ENCODE measurements around the gene SNX7.

SNX7 gene

DNA sequence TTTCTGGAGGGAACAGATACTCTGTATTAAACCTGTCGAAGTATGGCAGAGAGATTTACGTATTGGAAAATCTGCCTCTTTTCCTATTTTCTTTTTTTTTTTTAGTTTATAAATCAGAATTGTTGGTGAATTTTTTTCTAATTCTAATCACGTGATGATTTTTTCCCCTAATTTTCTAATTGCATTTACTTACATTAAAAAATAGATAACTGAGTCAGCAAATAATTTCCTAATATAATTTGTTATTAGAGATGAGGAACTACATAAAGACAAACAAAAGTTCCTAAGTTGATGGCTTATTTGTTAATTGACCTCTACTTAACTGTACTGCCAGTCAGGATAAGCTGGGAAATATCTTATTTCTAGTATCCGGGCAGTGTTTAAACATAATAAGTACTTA lies 34.6 kb downstream of the SNX7 start:
- DNase-seq (ENCODE audit: insufficient read length, low spot score) (no peak), FAIRE-seq (no peak)

DNA sequence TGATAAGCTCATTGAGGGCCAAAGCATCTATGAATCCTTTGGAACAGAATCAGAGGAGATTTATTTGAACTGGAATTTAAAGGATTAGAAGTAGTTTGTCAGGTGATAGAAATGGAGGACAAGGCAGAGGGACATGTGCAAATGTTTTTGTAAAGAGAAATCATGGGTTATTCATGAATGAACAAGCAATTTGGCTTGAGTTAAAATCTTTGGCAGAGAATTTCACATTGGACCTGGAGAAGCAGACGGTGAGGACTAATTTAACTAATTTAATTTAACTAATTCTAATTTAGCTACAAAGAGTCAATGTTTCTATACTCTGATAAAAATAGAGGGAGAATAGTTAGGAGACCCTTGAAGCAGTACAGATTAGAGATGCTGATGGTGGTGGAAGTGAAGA lies 36.3 kb downstream of the SNX7 start:
- DNase-seq (ENCODE audit: insufficient read length, low spot score) (no peak), FAIRE-seq (no peak)

DNA sequence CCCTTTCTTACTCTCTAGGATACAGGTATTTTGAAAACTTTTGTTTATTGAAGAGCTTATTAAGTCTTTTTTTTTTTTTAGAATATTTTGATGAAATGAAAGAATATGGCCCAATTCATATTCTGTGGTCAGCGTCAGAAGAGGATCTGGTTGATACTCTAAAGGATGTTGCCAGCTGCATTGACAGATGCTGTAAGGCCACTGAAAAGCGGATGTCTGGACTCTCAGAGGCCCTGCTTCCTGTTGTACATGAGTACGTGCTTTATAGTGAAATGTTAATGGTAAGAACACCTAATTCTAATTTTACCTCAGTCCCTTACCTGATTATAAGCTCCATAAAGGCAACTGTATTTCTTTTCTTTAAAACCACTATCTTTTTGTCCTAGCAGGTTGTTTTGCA lies 37.1 kb downstream of the SNX7 start:
- FAIRE-seq (no peak), DNase-seq (ENCODE audit: insufficient read length, low spot score) (no peak)

DNA sequence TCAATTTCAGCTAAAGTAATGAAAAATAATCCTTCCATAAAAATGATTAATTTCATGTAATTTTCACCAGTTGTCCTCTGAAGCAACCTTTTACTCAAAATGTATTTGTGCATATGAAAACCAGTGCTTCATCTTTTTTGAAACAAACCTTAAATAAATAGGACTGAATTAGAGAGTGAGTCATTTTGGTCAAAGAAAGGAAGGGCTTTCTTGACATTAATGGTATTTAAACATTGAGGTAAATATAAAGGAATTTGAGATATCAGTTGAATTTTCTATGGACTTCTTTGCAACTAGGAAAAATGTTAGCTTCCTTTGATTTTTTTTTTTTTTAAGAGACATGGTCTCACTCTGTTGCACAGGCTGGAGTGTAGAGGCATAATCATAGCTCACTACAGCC lies 38.7 kb downstream of the SNX7 start:
- DNase-seq (ENCODE audit: insufficient read length, low spot score) (no peak), FAIRE-seq (no peak)

DNA sequence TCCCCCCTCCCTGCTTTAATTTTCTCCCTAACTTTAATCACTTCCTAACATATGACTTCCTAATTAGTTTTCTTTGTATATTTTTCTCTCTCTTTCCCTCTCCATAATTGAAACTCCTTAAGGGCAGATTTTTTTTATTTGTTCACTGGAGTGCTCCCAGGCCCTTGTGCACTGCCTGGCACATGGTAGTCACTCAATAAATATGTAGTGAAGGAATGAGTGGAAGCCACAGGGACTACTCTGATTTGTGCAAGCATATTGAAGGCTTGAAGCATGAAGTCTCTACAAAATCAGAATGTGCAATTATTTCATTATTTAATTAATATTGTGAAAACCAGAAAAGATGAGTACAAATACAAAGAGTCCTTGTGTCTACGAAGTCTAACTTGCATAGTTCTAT lies 41.5 kb downstream of the SNX7 start:
- DNase-seq (ENCODE audit: insufficient read length, low spot score) (no peak), FAIRE-seq (no peak)

DNA sequence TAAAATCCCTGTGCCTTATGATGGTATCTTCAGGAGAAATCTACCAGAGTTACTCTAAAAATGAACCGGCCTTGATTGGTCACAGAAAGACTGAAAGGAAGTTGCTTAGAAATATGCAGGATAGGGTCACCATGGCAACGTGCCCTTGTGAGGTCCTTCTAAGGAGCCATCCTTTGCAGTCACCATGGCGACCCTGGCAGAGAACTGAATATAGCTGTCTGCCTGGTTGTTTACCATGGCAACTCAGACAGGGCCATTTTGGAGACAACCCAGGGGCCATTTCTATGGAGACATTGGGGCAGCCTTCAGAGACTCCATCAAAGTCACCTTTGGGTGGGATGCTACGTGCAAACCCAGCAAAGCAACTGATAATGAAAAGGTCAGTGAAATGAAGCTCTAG lies 43.0 kb downstream of the SNX7 start:
- DNase-seq (ENCODE audit: insufficient read length, low spot score) (no peak), FAIRE-seq (no peak)

DNA sequence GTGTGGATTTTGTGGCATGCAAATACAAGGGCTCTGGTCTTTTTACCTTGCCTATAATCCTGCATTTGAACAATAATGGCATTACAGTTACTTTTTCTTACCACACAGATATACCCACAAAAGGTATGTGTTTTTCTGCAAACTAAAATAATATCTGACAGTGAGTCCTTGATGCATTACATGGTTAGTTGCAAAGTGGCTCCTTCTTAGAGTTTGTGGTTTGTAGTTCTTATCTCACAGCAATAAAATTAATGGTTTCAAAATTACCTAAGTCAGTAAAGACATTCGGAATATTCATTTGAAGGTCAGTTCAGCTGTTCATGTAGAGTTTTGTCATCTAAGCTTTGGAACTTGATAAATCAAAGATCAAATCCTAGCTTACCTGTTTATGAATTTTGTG lies 43.5 kb downstream of the SNX7 start:
- DNase-seq (ENCODE audit: insufficient read length, low spot score) (no peak), FAIRE-seq (no peak)

DNA sequence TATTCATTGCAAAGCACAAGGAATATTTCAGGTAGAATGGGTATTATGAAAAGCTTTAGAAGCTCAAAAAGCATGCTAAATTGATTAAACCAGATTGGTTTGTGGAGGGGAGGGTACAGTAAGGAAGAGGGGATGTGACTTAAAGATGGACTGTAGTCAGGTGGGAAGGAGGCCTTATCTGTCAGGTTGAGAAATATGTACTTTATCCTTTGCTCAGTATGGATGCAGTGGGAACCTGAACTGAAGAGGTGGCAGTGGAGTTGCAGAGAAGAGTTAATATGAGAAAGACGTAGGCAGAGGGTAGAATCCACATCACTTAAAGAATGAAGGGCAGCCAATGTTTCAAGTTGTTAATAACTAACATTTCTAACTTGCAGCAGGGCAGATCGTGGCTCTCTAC lies 44.1 kb downstream of the SNX7 start:
- DNase-seq (ENCODE audit: insufficient read length, low spot score): no peak
- no peak for FAIRE-seq

DNA sequence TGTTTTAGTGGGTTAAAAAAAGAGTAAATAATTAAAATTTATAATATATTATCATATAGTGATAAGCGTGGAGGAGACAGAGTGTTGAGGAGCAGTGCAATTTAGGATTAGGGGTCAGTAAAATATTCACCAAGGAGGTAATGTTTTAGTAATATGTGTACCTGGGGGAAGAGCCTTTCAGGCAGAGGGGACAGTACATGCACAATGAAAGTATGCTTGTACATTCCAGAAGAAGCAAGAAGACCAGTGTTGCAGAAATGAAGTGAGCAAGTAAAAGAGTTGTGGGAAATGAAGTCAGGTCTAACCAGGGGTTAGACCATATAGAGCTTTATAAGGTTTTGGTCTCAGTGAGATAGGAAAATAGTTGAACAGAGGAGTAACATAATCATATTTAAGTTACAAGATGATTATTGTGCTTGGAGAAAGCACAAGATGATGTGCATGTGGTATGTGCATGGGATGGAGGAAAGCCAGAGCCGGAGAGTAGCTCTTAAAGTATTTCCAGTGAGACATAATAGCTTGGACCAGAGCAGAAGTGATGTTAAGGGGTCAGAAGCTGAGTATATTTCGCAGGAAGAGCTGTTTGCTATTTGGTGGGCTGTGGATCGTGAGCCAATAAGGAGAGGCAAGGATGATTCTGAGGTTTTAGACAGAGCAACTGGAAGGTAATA lies 44.8 kb downstream of the SNX7 start:
- no peak for DNase-seq (ENCODE audit: insufficient read length, low spot score)
- no peak for FAIRE-seq

DNA sequence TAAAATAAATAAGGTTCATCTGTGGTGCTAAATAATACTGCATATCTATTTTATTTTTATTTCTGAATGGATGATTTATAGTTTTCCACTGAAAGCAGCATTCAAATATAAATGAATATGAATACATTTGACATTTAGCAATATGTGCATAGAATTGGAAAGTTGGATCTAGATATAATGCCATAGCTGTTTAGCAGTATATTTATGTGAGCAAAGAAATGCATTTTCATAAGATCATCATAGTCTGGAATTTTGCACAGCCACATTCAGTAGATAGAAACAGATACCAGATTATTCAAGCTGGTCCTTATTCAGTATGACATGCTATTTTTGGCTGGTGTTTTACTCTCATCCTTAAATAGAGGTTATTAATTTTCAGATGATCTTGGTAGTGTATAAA lies 46.0 kb downstream of the SNX7 start:
- no peak for DNase-seq (ENCODE audit: insufficient read length, low spot score)
- no peak for FAIRE-seq

DNA sequence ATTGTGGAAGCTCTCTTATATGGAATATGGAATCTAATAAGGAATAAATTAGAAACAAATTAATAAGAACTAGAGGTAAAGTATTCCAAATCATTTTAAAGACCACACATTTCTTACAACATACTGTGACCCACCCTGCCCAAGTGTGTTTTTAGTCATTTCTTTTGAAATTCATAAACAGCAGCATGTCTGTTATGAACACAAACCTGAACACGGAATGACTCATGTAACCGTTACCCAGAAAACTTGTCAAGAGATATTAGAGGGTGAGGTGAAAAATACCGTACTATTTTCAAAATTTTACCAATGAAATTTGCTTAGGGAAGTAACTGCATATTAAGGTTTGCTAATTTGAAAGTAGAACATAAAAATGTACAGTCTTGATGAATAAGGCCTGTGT lies 48.4 kb downstream of the SNX7 start:
- no peak for DNase-seq (ENCODE audit: insufficient read length, low spot score)
- FAIRE-seq: no peak

DNA sequence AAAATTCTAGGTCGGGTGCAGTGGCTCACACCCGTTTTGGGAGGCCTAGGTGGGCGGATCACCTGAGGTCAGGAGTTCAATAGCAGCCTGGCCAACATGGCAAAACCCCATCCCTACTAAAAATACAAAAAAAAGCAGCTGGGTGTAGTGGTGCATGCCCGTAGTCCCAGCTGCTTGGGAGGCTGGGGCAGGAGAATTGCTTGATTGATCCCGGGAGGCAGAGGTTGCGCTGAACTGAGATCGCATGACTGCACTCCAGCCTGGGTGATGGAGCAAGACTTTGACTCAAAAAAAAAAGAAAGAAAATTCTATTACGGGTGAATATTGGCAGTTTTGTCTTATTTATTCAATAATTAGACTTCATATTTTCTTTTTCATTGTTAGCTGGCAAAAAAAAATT lies 62.1 kb downstream of the SNX7 start:
- DNase-seq (ENCODE audit: insufficient read length, low spot score): no peak
- no peak for FAIRE-seq

DNA sequence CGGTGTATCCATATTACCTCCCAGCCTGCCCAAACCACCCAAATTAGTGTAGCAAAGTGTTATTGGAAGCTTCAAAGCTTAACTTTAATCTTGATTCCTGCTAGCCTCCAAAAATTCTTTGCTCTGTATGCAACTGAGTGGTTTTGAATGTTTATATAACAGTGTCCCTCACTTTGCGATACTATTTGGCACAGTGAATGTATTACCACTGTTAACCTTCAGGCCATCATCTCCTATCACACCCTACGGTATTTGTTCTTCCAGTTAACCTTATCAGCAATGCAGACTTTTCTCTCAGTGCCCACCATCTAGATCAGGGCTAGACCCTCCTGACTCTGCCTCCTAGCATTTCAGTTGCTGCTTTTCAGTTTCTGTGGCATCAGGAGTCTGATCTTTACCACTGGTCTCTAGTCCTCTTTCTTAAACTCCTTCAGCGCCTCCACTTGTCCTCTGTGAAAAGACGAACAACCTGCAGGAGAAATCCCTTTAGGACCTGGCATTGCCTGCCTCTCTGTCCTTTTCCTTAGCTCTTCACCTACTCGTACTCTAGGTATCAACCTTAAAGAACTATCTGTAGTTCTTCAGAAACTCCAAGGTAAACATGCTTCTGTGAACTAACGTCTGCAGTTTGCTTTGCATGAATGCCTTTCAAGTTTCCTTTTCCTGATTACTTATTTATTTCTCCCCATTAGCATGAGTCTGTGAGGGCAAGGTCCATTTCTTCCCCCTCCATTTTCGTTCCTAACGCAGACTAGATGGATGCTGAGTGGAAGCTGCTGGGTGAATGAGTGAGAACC lies 71.7 kb downstream of the SNX7 start:
- no peak for DNase-seq (ENCODE audit: insufficient read length, low spot score)
- no peak for FAIRE-seq

DNA sequence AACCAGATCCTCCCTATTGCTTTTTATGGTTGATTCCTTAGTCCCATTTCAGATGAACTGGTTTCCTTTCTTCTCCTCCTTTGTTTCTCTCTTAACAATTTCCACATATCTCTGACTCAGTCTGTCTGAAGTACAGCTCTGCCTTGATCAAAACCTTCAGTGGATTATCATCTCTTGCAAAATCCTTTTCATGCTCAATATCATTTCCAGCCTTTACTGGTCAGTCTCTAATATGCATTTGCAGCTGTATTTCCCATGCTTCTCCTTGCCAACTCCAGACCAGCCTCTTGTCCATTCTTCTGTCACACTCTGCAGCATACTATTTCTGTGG lies 72.2 kb downstream of the SNX7 start:
- DNase-seq (ENCODE audit: insufficient read length, low spot score): no peak
- FAIRE-seq: no peak

DNA sequence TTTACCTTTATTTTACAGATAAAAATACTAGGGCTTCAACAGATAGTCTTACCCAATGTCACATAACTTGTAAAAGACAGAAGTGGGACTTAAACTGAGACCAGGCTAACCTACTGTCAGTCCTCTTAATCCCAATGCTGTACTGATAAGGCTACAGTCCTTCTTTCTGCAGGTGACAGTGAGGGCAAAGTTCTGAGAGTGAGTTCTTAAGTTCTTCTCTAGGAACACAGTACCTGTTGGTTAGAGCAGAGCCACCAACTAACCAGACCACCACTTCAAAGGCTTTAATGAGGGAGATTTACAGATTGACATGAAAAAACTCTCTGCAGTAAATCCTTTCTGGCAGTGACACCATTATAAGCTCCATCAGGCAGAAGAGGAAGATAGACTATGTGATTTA lies 74.2 kb downstream of the SNX7 start:
- no peak for FAIRE-seq
- DNase-seq (ENCODE audit: insufficient read length, low spot score): no peak

DNA sequence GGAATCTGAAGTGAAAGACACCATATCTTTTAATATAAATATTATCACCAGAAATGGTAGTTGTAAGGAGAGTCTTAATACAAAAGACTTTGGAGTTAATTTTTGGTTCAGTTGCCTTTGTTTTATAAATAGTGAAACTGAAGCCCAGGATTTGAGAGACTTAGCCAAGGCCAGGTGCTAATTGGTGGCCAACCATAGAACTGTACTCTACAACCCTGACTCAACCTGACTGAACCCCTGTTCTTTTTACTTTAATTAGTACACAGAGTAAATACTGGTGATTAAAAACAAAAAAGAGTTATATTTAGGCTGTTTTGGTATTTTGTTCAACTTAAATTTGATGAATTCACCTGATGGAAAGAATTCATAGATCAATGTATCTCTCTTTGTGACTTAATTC lies 76.3 kb downstream of the SNX7 start:
- FAIRE-seq (no peak), DNase-seq (ENCODE audit: insufficient read length, low spot score) (no peak)

DNA sequence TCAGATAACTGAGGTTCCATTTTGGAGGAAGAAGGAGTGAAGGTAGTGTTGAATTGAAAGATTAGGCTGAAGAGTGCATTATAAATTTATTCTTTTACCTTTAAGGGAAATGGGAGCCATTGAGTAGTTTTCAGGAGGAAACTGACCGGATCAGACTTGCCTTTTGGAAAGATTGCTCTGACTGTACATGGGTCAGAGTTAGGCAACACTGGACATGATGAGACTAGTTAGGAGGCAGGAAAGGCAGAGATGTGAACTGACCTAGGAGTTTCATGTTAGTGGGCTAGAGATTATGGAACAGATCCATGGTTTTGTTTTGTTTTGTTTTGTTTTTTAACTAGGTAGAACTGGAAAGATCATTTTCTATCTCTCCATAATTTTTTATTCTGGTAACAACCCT lies 78.2 kb downstream of the SNX7 start:
- DNase-seq (ENCODE audit: insufficient read length, low spot score) (no peak), FAIRE-seq (no peak)

DNA sequence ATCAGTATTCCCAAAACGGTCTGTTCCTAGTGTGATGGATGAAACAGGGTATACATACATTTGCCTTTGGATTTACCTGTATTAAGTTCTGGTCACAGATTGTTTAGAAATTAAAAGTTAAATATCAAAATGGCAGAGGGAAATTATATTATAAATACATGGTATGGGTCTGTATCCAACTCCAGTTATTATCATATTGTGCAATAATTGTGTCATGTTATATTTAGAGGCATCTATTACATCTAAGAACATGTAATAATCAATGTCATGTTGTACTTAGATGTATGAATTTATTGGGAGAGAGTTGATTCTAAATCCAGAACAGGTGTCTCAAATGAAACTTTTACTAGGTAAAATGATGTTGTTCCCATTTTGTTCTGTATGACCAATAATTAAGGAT lies 79.6 kb downstream of the SNX7 start:
- FAIRE-seq (no peak), DNase-seq (ENCODE audit: insufficient read length, low spot score) (no peak)

DNA sequence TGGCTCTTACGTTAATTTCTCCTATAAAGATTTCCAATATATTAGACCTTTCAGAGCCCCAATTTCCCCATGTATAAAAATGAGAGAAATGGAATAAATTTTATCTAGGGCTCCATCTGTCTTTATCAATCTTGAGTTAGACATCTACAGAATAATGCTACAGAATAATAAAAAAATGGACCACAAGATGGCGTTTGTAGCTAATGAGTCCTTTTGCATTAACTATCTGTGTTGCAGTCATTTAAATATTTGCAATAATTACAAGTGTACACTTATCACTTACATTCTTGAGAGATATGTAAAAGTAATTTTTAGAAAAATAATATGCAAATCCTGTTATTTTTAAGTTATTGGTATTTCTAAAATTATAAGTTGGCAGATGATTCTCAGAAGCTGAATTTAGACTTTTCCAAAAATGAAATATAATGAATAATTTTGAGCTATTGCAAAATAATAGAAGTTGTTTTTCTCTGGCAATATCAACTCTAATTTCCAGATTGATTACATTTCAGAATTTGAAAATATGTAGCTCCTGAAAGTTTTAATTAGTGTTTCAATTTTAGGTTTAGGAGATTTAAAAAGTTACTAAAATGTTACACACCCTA lies 87.7 kb downstream of the SNX7 start:
- FAIRE-seq: no peak
- no peak for DNase-seq (ENCODE audit: insufficient read length, low spot score)

DNA sequence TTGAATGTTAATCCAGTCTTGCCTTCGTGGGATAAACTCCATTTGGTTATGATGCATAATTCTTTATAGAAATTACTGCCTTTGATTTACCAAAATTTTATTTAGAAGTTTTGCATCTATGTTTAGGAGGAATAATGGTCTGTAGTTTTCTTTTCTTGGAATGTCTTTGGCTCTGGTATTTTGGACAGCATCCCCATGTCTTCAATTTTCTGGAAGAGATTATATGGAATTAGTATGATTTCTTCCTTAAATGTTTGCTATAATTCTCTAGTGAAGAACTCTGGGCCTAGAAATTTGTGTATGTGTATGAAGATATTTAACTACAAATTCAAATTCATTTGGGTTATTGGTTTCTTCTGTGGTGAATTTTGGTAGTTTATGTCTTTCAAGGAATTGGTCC lies 92.7 kb downstream of the SNX7 start:
- FAIRE-seq: no peak
- DNase-seq (ENCODE audit: insufficient read length, low spot score): no peak

DNA sequence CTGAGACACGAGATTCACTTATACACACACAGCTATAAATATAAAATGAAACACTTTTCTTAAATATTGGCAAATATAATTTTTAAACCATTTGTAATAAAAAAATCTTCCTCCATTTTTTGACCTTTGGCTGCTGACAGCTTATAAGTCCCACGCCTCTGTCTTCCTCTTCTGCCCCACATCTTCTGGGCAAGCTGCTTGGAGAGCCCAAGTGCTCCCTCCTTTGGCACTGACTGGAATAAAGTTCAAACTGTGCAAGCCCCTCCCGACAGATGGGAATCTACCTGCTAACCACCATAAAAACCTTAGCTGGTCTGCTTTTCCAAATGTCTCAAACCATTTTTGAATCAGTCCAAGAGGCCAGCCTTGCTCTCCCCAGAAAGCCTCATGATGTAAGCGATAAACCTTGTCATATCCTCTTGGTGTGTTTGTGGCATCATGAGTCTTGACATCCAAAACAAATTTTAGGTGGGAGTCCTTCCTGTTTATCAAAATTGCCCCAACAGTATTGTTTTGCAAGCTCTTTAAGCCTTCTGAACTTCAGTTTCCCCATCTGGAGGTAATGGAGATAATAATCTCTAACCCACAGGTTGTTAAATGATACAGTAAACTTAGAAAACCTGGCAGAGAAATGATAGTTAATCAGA lies 99.8 kb downstream of the SNX7 start:
- no peak for DNase-seq (ENCODE audit: insufficient read length, low spot score)
- FAIRE-seq: no peak

Data from HTR-8/SVneo (cell line).